ENCODE results near the gene SYT15B.
"Not testable (repeated sequence)": the region's sequence is repeated elsewhere in the genome, so short reads cannot be mapped to it uniquely, and the experiment has no call there.

SYT15B gene

DNA sequence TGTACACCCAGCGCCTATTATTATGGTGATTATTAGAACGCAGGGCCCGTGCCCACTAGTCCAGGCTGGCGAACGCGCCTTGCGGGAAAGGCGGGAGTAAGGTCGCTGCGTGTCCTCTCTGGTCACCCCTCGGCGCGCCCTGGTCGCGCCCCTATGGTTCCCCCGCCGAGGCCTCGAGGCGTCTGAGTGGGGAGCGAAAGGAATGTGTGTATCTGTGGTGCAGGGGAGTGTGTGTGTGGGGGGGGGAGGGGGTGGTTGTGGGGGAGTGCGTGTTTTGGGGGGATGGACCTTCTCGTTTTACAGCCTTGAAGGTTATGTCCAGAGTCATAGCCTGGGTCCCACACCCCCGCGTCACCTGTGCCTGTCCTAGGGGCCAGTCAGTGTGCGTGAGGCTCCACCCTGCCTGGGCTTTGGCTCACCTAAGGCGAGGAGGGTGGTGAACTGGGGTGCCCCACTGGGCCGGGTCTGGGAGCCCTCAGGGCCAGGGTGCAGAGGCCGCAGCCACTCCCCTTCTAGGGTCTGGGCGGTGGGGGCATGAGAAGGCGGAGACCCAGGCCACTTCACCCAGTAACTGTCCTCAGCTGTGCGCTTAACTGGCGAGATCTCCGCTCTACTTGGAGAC, at the start of gene SYT15B:
Gene SYT15B, minus strand, starts transcription at position 39 of the 622 bp plus-strand sequence. CDS start 952 bp downstream, outside the sequence.
- in situ Hi-C loops (cut with HindIII; ENCODE audit: low sequenced_read_pairs); DNase-seq (ENCODE audit: low read depth, low spot score): not testable (repeated sequence)
- H3K4me3 ChIP-seq (ENCODE audit: low read depth, low read length), result peak within 1 kb of the TSS; percentile 13

- in situ Hi-C loops (cut with HindIII; ENCODE audit: low sequenced_read_pairs); DNase-seq (ENCODE audit: low read depth, low spot score); H3K4me3 ChIP-seq (ENCODE audit: low read depth, low read length): not testable (repeated sequence)
These were observed 16.2 kb upstream of the SYT15B start for GRCh38 chr10:47779590-47779989.

DNA sequence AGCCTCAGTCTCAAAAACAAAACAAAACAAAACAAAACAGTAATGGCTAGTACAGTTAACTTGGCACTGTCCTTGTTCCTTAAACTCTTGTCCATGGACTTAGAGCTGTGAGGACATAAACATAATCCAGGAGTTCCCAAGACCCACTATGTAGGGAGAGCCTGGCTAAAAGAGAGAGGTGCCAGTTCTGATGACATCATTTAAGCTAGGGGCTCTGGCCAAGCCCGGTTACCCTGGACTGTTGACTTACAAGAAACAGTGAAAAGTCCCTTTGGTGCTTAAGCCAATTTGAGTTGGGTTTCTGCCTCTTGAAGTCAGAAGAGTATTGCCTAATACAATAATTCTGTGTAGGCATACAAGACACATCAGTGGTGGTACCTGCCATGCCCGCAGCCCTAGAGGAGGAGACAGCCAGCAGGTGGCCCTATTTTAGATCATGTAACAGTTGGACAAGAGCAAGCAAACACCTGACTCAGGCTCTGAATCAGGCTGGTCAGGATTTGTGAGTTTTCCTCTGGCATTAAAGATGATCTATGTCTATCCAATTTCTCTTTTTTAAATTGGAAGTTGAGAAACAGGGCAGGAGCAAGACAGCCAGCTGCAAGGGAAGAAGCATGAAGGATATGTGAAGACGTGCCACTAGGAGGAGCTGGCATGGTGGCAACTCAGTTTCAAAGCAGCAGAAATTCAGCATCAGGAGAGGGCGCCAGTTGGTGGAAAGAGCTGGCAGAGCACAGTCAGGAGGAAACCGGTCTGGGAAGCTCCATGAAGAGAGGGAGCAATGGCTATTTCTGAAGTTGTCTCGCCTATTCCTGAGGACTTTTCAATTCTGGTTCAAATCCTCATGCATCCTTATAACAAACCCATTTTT, 12.2 kb upstream of the SYT15B start:
- H3K4me3 ChIP-seq (ENCODE audit: low read depth, low read length); in situ Hi-C loops (cut with HindIII; ENCODE audit: low sequenced_read_pairs): not testable (repeated sequence)
- peak; percentile 56 for DNase-seq (ENCODE audit: low read depth, low spot score)
- TF ChIP-seq, protein P1, sequence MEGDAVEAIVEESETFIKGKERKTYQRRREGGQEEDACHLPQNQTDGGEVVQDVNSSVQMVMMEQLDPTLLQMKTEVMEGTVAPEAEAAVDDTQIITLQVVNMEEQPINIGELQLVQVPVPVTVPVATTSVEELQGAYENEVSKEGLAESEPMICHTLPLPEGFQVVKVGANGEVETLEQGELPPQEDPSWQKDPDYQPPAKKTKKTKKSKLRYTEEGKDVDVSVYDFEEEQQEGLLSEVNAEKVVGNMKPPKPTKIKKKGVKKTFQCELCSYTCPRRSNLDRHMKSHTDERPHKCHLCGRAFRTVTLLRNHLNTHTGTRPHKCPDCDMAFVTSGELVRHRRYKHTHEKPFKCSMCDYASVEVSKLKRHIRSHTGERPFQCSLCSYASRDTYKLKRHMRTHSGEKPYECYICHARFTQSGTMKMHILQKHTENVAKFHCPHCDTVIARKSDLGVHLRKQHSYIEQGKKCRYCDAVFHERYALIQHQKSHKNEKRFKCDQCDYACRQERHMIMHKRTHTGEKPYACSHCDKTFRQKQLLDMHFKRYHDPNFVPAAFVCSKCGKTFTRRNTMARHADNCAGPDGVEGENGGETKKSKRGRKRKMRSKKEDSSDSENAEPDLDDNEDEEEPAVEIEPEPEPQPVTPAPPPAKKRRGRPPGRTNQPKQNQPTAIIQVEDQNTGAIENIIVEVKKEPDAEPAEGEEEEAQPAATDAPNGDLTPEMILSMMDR (IDR thresholded peaks at IDR 0.05; ENCODE audit: low read depth, low read length), result peak; percentile 54

DNA sequence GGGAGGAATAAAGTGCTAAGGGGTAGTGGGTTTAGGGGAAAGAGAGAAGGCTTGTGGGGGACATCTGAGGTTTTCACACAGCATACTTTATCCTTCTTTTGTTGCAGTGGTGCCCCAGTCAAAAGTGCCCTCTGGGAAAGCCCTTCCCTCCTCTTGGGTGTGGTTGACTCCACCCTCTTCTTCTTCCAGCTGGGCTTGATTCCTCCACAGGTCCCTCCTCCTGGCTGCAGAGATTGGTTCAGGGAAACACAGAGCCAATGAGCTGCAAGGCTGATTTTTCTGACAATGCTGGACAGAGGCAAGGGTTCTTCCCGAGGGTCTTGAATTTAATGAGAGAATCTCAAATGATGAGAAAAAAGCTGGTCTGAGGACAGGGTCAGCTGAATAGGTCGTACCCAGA, 7.4 kb upstream of the SYT15B start:
- DNase-seq (ENCODE audit: low read depth, low spot score); H3K4me3 ChIP-seq (ENCODE audit: low read depth, low read length); in situ Hi-C loops (cut with HindIII; ENCODE audit: low sequenced_read_pairs): not testable (repeated sequence)

DNA sequence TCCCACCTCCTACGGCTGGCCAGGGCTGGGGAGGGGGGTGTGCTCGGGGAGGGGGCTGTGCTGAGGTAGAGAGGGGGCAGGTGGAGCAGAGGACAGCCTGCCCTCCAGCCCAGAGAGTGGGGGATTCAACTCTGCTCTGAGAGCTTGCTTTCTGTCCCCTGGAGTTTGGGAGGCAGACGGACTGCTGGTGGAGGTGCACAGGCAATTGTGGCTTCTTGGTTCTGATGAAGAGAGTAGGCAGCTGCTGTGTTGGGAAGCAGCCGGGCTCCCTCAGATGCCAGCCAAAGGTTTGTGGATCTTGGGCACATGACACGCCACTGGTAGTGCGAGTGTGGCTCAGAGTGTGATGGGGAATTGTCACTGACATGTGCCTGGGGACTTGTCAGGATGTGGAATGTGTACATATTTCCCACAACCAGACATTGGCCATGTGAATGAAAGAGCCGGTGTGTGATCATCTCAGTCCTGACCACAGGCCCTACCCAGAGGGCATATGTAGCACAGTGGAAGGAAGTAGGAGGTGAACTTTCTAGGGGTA, 5.3 kb upstream of the SYT15B start:
- in situ Hi-C loops (cut with HindIII; ENCODE audit: low sequenced_read_pairs); DNase-seq (ENCODE audit: low read depth, low spot score): not testable (repeated sequence)

GRCh38 chr10:47768085-47768484, 4.7 kb upstream of the SYT15B start:
- peak; percentile 38 for DNase-seq (ENCODE audit: low read depth, low spot score)
- H3K4me3 ChIP-seq (ENCODE audit: low read depth, low read length); in situ Hi-C loops (cut with HindIII; ENCODE audit: low sequenced_read_pairs): not testable (repeated sequence)

More for the DNA sequence above, 5.3 kb upstream of the SYT15B start:
- not testable (repeated sequence) for H3K4me3 ChIP-seq (ENCODE audit: low read depth, low read length)

DNA sequence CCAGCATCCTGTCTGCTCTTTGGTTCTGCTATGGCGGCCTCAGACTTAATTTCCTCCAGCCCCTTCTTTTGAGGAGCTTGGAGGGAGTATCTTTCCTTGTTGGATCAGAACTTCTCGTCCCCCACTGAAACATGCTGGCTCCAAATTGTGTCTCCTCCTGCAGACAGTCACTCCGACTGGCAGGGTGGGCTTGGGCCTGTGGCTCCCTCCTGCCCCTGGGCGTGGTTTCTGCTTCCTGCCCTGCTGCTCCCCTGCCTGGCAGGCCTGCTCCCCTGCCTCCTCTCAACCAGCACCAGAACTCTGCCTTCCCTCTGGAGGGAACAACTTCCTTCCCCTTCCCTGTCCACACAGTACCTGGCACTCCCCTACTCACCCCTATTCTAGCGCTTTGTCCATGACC, 3.8 kb upstream of the SYT15B start:
- H3K4me3 ChIP-seq (ENCODE audit: low read depth, low read length); DNase-seq (ENCODE audit: low read depth, low spot score); in situ Hi-C loops (cut with HindIII; ENCODE audit: low sequenced_read_pairs): not testable (repeated sequence)

DNA sequence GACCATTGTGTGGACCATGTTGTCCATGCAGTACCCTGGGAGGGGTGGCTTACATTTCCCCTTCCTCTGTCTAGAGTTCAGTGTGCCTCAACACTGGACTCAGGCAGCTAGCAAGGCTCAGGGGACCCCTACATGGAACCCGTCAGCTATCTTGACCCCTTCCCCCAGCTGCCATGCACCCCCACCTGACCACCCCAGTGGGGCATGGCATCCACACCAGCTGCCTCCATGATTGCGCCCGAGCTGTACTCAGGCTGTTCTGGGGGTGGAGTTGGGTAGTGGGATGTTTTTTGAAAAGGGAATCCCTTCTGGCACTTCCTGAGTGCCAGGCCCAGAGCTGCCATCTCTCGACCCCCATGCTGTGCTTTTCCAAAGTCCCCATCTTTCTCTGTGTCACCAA, 1.8 kb upstream of the SYT15B start:
- DNase-seq (ENCODE audit: low read depth, low spot score); in situ Hi-C loops (cut with HindIII; ENCODE audit: low sequenced_read_pairs); H3K4me3 ChIP-seq (ENCODE audit: low read depth, low read length): not testable (repeated sequence)

GRCh38 chr10:47762674-47763553, 478 bp downstream of the SYT15B start:
- DNase-seq (ENCODE audit: low read depth, low spot score); in situ Hi-C loops (cut with HindIII; ENCODE audit: low sequenced_read_pairs): not testable (repeated sequence)
- peak overlapping the region; percentile 13 for H3K4me3 ChIP-seq (ENCODE audit: low read depth, low read length)

DNA sequence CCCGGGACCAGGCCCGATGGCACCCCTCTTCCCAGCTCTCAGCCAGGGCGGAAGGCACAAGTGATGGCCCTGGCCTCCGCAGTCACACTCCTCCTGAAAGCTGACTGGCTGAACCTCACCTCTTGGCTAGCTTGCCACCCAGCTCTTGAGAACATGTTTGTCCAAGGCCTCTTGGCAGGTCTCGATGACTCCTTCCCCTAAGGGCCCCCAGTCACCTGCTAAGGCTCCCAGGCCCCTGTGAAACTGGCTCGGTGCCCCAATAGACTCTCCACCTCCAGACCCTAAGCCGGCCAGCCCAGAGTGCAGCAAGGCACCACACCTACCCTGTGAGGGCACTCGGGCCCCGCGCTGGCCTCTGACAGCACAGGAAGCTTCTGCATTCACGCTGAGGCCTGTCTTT, 4.5 kb downstream of the SYT15B start:
- in situ Hi-C loops (cut with HindIII; ENCODE audit: low sequenced_read_pairs); DNase-seq (ENCODE audit: low read depth, low spot score); H3K4me3 ChIP-seq (ENCODE audit: low read depth, low read length): not testable (repeated sequence)

GRCh38 chr10:47756169-47756568, 7.2 kb downstream of the SYT15B start:
- in situ Hi-C loops (cut with HindIII; ENCODE audit: low sequenced_read_pairs); H3K4me3 ChIP-seq (ENCODE audit: low read depth, low read length); DNase-seq (ENCODE audit: low read depth, low spot score): not testable (repeated sequence)

GRCh38 chr10:47753871-47754270, 9.5 kb downstream of the SYT15B start:
- DNase-seq (ENCODE audit: low read depth, low spot score); in situ Hi-C loops (cut with HindIII; ENCODE audit: low sequenced_read_pairs); H3K4me3 ChIP-seq (ENCODE audit: low read depth, low read length): not testable (repeated sequence)

- in situ Hi-C loops (cut with HindIII; ENCODE audit: low sequenced_read_pairs); H3K4me3 ChIP-seq (ENCODE audit: low read depth, low read length); DNase-seq (ENCODE audit: low read depth, low spot score): not testable (repeated sequence)
These were observed 10.2 kb downstream of the SYT15B start for GRCh38 chr10:47753176-47753575.

- DNase-seq (ENCODE audit: low read depth, low spot score); H3K4me3 ChIP-seq (ENCODE audit: low read depth, low read length); in situ Hi-C loops (cut with HindIII; ENCODE audit: low sequenced_read_pairs): not testable (repeated sequence)
These were observed 11.6 kb downstream of the SYT15B start for GRCh38 chr10:47751821-47752220.

- in situ Hi-C loops (cut with HindIII; ENCODE audit: low sequenced_read_pairs); DNase-seq (ENCODE audit: low read depth, low spot score); H3K4me3 ChIP-seq (ENCODE audit: low read depth, low read length): not testable (repeated sequence)
These were observed 13.0 kb downstream of the SYT15B start for GRCh38 chr10:47750360-47750759.
